ENCODE data around the gene ELOA2. TPM values are rescaled to one million over a fixed set of nuclear protein-coding genes. Genes with fewer than 3 reads are reported as not detected.
"Not testable (repeated sequence)": the region's sequence is repeated elsewhere in the genome, so short reads cannot be mapped to it uniquely, and the experiment has no call there.

ELOA2 gene
- total RNA-seq, 1 experiment from 2014 or later: not detected

DNA sequence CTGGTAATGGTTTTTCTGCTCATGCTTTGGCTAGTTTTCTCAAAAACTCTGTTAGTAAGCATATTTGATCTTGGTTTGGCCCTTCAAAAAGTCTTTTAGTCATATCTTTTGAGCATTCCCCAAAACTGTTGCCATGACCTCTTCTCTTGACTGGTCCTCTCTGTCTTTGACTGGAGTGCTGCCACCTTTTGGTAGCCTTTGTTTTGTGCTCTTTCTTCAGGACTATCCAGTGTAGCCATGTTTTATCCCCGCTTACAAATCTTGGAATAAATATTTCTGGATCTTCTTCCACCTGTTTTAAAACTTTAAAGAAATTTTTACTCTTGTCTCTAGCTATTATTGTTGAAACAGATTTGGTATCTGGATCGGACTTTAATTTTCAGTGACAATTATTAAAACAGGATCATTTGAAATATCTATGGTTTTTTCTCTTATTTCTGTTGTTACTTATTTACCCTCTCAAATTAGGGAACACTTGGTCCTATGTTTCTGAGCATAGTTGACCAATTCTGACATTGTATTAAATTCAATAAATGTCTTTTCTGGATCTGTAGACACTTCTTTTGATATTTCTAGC is 965 bp upstream of the ELOA2 start:
- CTCF ChIA-PET: no interaction called here
- Histone ChIP-seq H3K9me3 (ENCODE audit: control insufficient read depth, insufficient read depth, low read depth, low read length) (no peaks in the 10 kb centered on the region), H3K36me3 (ENCODE audit: control insufficient read depth, insufficient read depth, low read length) (no peaks in the 10 kb centered on the region), H3K4me1 (ENCODE audit: control insufficient read depth, insufficient read depth, low read length) (no peaks in the 10 kb centered on the region), H3K27ac (ENCODE audit: low read length) (no peak overlapping the region), H3K27me3 (ENCODE audit: control insufficient read depth, insufficient read depth, low read length) (no peaks in the 10 kb centered on the region), H3K4me3 (ENCODE audit: low read depth in 2 of 2, low read length in 2 of 2) (no peak overlapping the region)
- intact Hi-C loops (cut with micrococcal nuclease; ENCODE audit: unreplicated experiment): no loop called here
- POLR2A ChIA-PET: no interaction called here
- ATAC-seq (no peak; the same call in 1 of the 2 replicates), DNase-seq (ENCODE audit: low read depth, low spot score) (peak; percentile 12)
- no TSS peak for BruUV-seq (replicated peaks)
- TF ChIP-seq TCF7L2 (IDR thresholded peaks at IDR 0.05; ENCODE audit: low read depth, low read length): no peak
- TF ChIP-seq, protein P1, sequence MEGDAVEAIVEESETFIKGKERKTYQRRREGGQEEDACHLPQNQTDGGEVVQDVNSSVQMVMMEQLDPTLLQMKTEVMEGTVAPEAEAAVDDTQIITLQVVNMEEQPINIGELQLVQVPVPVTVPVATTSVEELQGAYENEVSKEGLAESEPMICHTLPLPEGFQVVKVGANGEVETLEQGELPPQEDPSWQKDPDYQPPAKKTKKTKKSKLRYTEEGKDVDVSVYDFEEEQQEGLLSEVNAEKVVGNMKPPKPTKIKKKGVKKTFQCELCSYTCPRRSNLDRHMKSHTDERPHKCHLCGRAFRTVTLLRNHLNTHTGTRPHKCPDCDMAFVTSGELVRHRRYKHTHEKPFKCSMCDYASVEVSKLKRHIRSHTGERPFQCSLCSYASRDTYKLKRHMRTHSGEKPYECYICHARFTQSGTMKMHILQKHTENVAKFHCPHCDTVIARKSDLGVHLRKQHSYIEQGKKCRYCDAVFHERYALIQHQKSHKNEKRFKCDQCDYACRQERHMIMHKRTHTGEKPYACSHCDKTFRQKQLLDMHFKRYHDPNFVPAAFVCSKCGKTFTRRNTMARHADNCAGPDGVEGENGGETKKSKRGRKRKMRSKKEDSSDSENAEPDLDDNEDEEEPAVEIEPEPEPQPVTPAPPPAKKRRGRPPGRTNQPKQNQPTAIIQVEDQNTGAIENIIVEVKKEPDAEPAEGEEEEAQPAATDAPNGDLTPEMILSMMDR (IDR thresholded peaks at IDR 0.05): peak; percentile 59; the same call in 1 of the 2 replicates
- in situ Hi-C loops (cut with HindIII; ENCODE audit: low pct_unique_long_range_greater_than_20kb, low sequenced_read_pairs): no loop called here

DNA sequence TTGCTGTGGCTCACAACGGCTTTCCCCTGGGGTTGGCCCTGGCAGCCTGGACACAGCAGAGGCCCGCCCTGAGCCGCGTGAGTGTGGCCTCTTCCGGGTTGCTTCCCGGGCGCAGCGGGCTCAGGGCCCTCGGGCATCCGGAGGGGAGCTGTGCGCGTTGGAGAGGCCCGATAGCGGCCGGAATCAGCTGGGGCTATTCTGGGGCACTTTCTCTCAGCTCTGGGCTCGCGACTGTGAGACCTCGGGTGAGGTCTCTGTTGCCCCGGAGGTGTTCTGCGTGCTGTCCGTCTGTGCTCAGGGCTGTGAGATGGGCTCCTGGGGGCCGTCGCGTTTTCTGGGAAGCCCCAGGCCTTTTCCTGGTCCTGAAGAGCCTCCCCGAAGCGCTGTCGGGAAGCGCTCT is 830 bp downstream of the ELOA2 start:
- ATAC-seq; CTCF ChIA-PET; H3K9me3 ChIP-seq (ENCODE audit: control insufficient read depth, insufficient read depth, low read depth, low read length); BruUV-seq (replicated peaks); intact Hi-C loops (cut with micrococcal nuclease; ENCODE audit: unreplicated experiment); H3K4me1 ChIP-seq (ENCODE audit: control insufficient read depth, insufficient read depth, low read length); DNase-seq (ENCODE audit: low read depth, low spot score); H3K36me3 ChIP-seq (ENCODE audit: control insufficient read depth, insufficient read depth, low read length); H3K4me3 ChIP-seq (ENCODE audit: low read depth in 2 of 2, low read length in 2 of 2); H3K27me3 ChIP-seq (ENCODE audit: control insufficient read depth, insufficient read depth, low read length); POLR2A ChIA-PET; in situ Hi-C loops (cut with HindIII; ENCODE audit: low pct_unique_long_range_greater_than_20kb, low sequenced_read_pairs); H3K27ac ChIP-seq (ENCODE audit: low read length): not testable (repeated sequence)

DNA sequence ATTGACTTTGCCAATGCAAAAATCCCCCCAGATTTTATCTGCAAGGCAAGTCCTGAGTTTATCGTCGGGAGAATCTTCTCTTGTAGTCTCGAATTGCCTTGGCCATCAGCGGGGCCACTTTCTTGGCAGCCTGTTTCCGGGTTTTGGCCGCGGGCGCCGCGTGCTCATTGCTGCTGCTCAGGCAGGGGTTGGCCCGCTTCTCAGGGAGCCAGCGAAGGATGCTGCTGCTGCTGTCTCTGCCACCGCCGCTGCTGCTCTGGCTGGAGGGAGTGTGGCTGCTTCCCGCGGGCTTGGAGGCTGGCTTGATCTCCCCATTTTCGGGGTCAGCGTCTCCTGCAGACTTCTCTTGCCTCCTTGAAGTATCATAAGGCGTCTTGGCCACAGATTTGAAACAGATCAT is 2.5 kb downstream of the ELOA2 start:
- ChIA-PET POLR2A (no interaction called here), CTCF (no interaction called here)
- no peak for ATAC-seq
- H3K9me3 ChIP-seq (ENCODE audit: control insufficient read depth, insufficient read depth, low read depth, low read length): no peaks in the 10 kb centered on the region
- no peaks in the 10 kb centered on the region for H3K4me1 ChIP-seq (ENCODE audit: control insufficient read depth, insufficient read depth, low read length)
- no TSS peak for BruUV-seq (replicated peaks)
- no peaks in the 10 kb centered on the region for H3K36me3 ChIP-seq (ENCODE audit: control insufficient read depth, insufficient read depth, low read length)
- intact Hi-C loops (cut with micrococcal nuclease; ENCODE audit: unreplicated experiment) (no loop called here), in situ Hi-C loops (cut with HindIII; ENCODE audit: low pct_unique_long_range_greater_than_20kb, low sequenced_read_pairs) (no loop called here)
- H3K4me3 ChIP-seq (ENCODE audit: low read depth in 2 of 2, low read length in 2 of 2): no peak overlapping the region
- TF ChIP-seq, protein P1 (IDR thresholded peaks at IDR 0.05): no peak
- TF ChIP-seq, protein P2, sequence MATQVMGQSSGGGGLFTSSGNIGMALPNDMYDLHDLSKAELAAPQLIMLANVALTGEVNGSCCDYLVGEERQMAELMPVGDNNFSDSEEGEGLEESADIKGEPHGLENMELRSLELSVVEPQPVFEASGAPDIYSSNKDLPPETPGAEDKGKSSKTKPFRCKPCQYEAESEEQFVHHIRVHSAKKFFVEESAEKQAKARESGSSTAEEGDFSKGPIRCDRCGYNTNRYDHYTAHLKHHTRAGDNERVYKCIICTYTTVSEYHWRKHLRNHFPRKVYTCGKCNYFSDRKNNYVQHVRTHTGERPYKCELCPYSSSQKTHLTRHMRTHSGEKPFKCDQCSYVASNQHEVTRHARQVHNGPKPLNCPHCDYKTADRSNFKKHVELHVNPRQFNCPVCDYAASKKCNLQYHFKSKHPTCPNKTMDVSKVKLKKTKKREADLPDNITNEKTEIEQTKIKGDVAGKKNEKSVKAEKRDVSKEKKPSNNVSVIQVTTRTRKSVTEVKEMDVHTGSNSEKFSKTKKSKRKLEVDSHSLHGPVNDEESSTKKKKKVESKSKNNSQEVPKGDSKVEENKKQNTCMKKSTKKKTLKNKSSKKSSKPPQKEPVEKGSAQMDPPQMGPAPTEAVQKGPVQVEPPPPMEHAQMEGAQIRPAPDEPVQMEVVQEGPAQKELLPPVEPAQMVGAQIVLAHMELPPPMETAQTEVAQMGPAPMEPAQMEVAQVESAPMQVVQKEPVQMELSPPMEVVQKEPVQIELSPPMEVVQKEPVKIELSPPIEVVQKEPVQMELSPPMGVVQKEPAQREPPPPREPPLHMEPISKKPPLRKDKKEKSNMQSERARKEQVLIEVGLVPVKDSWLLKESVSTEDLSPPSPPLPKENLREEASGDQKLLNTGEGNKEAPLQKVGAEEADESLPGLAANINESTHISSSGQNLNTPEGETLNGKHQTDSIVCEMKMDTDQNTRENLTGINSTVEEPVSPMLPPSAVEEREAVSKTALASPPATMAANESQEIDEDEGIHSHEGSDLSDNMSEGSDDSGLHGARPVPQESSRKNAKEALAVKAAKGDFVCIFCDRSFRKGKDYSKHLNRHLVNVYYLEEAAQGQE (IDR thresholded peaks at IDR 0.05; ENCODE audit: insufficient read depth in 1 of 2, low read depth in 2 of 2, low read length in 1 of 2): no peak
- H3K27me3 ChIP-seq (ENCODE audit: control insufficient read depth, insufficient read depth, low read length): no peaks in the 10 kb centered on the region
- DNase-seq (ENCODE audit: low read depth, low spot score): no peak
- H3K27ac ChIP-seq (ENCODE audit: low read length): no peak overlapping the region

DNA sequence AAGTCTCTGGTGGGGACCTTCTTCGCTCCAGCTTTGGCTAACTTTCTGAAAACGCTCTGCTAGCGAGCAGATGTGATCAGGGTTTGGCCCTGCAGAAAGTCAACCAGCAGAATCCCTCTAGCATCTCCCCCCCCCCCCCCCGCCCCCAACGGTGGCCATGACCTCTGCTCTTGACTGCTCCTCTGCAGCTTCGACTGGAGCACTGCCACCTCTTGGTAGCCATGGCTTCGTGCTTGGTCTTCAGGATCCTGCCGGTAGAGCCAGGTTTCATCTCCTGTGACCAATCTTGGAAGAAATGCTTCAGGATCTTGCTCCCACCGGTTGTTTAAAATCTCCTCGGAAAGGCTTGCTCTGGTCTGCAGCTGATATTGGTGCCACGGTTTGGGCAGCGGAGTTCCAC is 4.5 kb downstream of the ELOA2 start:
- DNase-seq (ENCODE audit: low read depth, low spot score); H3K36me3 ChIP-seq (ENCODE audit: control insufficient read depth, insufficient read depth, low read length); ATAC-seq; H3K27me3 ChIP-seq (ENCODE audit: control insufficient read depth, insufficient read depth, low read length); BruUV-seq (replicated peaks); H3K27ac ChIP-seq (ENCODE audit: low read length); CTCF ChIA-PET; H3K4me1 ChIP-seq (ENCODE audit: control insufficient read depth, insufficient read depth, low read length); POLR2A ChIA-PET; H3K4me3 ChIP-seq (ENCODE audit: low read depth in 2 of 2, low read length in 2 of 2); in situ Hi-C loops (cut with HindIII; ENCODE audit: low pct_unique_long_range_greater_than_20kb, low sequenced_read_pairs); H3K9me3 ChIP-seq (ENCODE audit: control insufficient read depth, insufficient read depth, low read depth, low read length); intact Hi-C loops (cut with micrococcal nuclease; ENCODE audit: unreplicated experiment): not testable (repeated sequence)

DNA sequence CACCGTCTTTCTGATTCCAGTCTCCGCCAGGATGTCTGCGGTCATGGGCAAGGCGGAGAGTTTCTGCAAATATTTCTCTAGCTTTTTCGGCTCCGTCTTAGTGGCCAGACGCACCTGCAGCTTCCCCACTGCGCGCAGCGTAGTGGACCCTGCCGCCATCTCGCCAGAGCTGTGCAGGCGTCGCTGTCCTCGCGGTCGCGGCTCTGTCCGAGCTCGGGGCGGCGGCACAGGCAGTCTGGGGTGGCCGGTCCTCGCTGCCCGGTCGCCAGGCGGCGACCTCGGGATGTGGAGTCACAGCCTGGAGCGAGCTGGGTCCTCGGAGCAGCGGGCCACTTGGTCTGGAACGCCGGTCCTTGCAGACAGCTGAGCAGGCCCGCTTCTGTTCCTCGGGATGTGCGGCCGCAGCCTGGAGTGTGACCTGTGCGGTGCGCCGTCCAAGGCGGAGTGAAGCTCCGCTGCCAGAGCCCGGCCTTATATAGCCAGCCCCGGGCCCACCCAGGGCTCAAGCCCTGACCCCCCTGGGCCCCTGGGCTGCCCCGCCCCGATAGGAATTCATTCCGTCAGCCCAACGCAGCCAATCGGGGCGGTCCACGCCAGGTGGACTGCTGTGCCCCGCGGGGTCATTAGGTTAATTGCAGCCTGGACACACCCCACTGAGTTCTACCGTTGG is 5.6 kb downstream of the ELOA2 start:
- intact Hi-C loops (cut with micrococcal nuclease; ENCODE audit: unreplicated experiment); DNase-seq (ENCODE audit: low read depth, low spot score); BruUV-seq (replicated peaks); CTCF ChIA-PET; H3K9me3 ChIP-seq (ENCODE audit: control insufficient read depth, insufficient read depth, low read depth, low read length); H3K36me3 ChIP-seq (ENCODE audit: control insufficient read depth, insufficient read depth, low read length); H3K27me3 ChIP-seq (ENCODE audit: control insufficient read depth, insufficient read depth, low read length); POLR2A ChIA-PET; H3K4me3 ChIP-seq (ENCODE audit: low read depth in 2 of 2, low read length in 2 of 2); H3K4me1 ChIP-seq (ENCODE audit: control insufficient read depth, insufficient read depth, low read length); H3K27ac ChIP-seq (ENCODE audit: low read length); in situ Hi-C loops (cut with HindIII; ENCODE audit: low pct_unique_long_range_greater_than_20kb, low sequenced_read_pairs): not testable (repeated sequence)
- ATAC-seq: peak; percentile 19; the same call in 1 of the 2 replicates
